ENCODE measurements around the gene RGMA.

RGMA gene

DNA sequence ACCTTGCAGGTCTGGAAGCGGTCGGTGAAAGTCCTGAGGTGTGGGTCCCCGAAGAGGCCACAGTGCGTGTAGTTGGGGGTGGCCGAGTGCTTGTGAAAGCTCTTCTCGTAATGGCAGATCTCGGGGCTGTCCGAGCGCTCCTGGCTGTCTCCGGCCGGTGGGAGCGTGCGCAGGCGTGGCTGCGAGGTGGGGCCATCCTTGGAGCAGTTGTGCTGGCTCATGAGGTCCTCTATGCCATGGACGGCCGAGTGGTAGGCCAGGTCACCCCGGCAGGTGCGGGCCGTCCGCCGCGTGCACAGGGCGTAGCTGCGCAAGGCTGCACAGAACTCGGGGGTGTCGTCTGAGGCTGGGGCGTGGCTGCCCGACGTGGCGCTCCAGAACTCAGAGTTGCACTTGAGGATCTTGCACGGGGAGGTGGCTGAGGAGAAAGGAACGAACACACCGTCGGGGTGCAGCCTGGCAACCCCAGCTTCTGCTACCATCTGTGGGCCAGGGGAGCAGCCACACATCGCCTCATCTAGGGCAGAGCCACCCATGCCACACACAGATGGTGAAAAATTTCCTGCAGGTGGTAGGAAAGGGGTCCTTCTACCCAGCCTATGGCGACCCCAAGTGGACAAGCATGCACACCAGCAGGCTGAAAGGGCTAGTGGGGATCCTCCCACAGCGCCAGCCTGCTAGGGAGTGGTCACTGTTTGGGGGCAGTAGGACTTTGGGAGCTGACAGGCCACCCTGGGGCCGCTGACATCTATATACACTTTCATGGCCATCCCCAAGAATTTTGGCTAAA, 36.7 kb downstream of the RGMA start:
- Histone ChIP-seq H3K27ac (no peak overlapping the region), H3K4me3 (no peak overlapping the region)

DNA sequence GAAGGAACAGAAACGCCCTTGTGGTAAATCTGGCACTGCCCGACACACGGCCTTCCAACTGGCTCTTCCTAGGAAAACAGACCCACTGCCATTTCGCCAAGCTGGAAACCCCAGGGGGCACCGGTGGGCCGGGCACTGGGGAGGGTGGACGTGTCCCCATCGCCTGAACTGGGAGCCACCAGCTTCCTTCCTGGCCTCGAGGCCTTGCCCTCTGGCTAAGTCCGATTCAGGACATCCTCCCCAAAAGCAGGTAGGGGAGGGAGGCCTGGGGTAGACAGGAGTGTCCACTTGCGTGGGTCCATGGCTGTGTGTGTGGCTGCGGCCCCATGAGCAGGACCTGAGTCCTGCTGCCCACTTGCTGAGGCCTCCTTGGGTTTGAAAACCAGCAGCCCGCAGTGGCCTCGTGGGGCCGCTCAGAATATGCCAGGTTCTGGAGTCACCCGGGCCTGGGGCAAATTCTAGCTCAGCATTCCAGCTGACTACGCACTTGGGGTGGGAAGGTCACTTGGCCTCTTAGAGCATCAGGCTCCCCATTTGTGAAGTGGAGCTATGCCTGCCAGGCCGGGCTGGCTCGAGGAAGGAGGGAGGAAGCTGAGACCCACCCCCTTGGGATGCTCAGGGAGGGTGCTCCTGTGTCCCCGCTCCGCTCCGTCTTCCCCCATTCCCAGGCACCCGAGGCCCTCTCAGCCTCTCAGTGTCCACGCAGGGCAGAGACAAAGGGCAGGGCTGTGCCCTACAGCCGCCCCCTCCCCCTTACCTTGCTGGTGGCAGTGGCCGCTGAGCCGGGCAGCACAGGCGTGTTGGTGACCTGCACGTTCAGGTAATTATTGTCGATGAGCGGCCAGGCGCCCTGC, 37.5 kb downstream of the RGMA start:
- Histone ChIP-seq H3K4me3 (no peak overlapping the region), H3K27ac (peak overlapping the region in 3 of 21 experiments; percentile 9 to 67 (median 32))

GRCh38 chr15:93050648-93051047, 38.4 kb downstream of the RGMA start:
- no peak overlapping the region for H3K4me3 ChIP-seq
- H3K27ac ChIP-seq: peak overlapping the region in 2 of 21 experiments; percentile 3 to 67

- Histone ChIP-seq H3K27ac (peak overlapping the region in 2 of 21 experiments; percentile 26 to 67), H3K4me3 (no peak overlapping the region)
Observed at GRCh38 chr15:93049914-93050578, 39.0 kb downstream of the RGMA start.

- Histone ChIP-seq H3K4me3 (no peak overlapping the region), H3K27ac (peak overlapping the region in 3 of 21 experiments; percentile 26 to 67 (median 62))
Observed at GRCh38 chr15:93049233-93049632, 39.8 kb downstream of the RGMA start.

DNA sequence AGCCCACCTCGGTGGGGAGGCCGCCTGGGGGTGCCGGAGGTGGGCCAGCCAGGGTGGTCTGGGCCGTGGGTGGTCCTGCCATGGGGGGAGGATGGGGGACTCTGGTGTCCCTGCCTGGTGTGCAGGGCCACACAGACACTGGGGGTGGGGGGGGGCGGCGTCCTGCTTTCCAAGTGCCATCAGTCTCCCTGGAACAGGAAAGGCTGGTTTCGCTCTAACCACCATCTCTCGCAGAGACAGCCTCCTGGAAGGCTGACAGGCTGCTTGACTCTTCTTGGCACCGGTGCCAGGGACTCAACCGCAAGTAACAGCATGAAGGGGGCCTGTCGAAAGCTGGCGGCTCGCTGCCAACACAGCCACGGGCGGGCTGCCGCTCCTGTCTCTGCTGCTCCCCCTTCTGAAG, 40.3 kb downstream of the RGMA start:
- no peak overlapping the region for H3K4me3 ChIP-seq
- peak overlapping the region in 3 of 21 experiments; percentile 26 to 67 (median 62) for H3K27ac ChIP-seq

- no peak overlapping the region for H3K4me3 ChIP-seq
- peak overlapping the region in 2 of 21 experiments; percentile 26 to 50 for H3K27ac ChIP-seq
Observed at GRCh38 chr15:93048426-93048721, 40.6 kb downstream of the RGMA start.

GRCh38 chr15:93047621-93048425, 41.2 kb downstream of the RGMA start:
- H3K27ac ChIP-seq: peak overlapping the region in 4 of 21 experiments; percentile 26 to 50 (median 41)

DNA sequence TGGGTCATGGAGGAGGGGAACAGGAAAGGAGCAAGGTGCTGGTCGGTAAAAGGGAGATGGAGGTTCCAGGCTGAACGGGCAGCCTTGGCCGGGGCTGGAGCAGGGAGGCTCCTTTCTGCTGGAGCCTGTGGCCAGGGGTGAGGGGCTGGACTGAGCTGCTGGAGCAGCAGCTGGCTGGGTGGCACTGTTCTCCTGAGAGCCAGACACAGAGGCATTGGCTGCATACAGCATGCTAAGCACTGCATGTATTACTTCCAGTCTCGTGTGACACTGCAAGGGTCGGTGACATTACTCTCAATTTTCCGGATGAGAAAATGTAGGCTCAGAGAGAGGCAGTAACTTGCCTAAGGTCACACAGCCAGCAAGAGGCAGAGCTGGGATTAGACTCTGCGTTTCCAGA, 42.3 kb downstream of the RGMA start:
- H3K4me3 ChIP-seq: no peak overlapping the region
- H3K27ac ChIP-seq: peak overlapping the region in 1 of 21 experiments; percentile 50

More at GRCh38 chr15:93047621-93048425, 41.2 kb downstream of the RGMA start:
- H3K4me3 ChIP-seq: no peak overlapping the region

DNA sequence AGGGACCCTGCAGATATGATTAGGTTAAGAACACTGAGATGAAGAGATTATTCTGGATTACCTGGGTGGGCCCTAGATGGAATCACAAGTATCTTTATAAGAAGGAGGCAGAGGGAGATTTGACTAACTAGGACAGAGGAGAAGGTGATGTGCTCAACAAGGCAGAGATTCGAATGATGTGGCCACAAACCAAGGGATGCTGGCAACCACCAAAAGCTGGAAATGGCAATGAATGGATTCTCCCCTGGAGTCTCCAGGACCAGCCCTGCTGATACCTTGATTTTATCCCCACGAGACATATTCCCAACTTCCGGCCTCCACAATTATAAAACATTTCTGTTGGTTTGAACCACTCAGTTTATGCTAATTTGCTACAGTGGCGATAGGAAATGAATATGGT, 42.9 kb downstream of the RGMA start:
- Histone ChIP-seq H3K4me3 (no peak overlapping the region), H3K27ac (no peak overlapping the region)

- Histone ChIP-seq H3K27ac (peak overlapping the region in 2 of 21 experiments; percentile 31 to 37), H3K4me3 (no peak overlapping the region)
Observed at GRCh38 chr15:93045191-93045785, 43.7 kb downstream of the RGMA start.

DNA sequence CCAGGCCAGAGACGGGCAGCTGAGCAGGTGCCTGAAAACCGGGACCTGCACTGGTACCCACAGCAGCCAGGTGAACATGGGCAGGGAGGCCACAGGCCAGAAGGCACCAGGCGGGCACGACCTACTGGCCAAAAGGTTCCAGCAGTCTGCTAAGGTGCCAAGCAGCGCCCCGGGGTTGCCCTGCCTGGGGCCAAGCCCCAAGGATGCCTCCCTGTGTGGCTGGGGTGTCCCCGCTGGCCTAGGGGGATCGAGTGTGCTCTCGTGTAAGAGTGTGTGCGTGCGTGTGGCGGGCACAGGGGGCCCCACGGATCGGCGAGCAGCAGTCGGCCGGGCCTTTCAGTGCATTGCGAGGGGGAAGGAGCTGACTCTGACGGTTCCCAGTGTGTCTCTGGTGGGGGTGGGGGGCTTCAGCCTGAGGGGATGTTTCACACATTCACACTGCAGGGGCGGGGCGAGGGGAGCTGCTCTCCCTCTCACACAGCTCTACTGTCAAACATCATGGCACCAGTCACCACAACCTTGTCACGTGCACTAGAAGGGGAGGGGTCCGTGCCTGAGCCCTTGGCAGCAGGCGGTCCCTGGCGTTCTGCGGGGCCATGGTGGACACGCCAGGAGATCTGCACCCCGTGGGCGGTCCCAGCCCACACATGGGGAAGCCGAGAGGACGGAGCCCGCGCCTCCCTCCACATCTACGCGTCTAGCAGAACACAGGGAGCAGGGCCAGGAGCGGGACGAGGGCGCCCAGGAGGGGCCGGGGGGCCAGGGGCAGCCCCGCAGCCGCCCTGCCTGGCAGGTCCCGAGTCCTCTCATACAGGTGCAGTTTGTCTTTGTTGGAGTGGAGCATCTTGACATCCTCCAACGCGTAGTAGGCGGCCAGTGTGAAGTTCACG, 44.5 kb downstream of the RGMA start:
- peak overlapping the region in 2 of 21 experiments; percentile 31 to 72 for H3K27ac ChIP-seq
- H3K4me3 ChIP-seq: no peak overlapping the region

DNA sequence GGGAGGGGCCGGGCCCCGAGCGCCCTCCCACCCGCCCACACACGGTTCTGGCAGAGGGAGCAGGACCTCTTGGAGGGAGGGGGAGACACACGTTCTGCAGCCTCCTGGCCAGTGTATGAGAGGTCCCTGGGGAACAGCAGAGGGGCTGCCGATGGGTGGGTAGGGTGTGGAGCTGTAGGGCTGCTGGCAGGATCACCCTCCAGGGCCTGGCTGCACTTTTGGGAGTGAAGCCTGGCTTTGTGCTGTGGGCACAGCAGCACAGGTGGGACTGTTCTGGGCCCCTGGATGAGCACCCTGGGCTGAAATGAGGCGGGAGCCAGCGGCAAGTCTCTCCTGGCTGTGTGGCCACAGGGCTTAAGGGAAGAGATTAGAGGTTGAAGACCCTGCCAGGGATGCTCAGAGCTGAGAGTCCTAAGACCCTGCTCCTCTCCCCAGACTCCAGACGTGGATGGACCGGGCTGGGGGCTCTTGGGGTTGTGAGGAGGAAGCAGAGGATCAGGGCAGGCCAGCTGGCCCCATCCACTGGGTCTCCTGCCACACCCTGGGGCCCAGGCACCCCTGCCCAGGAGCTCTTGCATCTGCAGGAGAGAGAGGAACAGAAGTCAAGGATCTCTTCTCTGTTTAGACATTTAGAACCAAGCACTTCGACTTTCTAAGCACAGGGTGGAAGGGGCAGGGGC, 45.2 kb downstream of the RGMA start:
- H3K27ac ChIP-seq: peak overlapping the region in 1 of 21 experiments; percentile 72
- no peak overlapping the region for H3K4me3 ChIP-seq

DNA sequence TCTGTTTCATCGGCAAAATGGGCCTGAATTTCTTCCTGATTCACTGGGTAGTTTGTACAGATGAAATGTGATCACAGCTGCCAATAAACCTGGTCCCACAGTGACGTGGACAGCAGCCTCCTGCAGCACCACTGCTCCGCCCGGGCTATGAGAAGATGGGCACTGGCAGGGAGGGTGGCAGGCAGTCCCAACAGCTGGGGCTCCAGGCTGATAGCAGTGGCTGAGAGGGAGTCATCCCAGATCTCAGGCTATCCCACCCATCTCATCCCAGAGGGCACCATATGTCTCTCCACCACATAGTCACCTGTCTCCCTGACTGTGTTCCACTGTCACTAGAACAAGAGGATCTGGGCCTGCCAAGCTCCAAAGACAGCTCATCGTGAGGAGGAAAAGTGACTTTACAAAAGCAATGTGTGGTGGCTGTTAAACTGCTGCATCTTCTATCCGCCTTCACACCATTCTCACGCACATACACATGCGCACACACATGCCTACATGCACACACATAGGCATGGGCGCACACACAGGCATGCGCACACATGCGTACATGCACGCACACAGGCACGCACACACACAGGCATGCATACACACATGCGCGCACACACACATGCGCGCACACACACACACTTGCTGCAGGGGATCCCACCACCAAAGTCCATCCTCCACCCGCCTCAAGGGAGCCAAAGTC, 46.2 kb downstream of the RGMA start:
- H3K4me3 ChIP-seq: no peak overlapping the region
- H3K27ac ChIP-seq: peak overlapping the region in 1 of 21 experiments; percentile 17

DNA sequence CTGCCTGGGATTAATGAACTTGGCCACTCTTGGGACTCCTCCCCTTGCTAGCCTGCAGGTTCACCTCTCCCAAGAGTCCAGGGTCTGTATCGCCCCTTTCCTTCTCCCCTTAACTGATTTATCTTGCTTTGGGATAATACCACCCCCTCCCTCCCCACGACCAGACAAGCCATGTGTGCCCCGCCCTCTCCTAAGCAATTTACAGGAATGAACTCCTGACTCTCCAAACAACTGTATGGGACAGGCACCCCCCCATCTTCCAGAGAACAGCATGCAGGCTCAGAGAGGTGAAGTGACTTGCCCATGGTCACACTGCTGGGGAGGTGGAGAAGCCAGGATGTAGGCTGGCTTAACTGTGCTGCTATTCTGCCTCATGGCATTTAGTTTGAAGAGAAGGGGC, 46.8 kb downstream of the RGMA start:
- Histone ChIP-seq H3K27ac (peak overlapping the region in 1 of 21 experiments; percentile 40), H3K4me3 (no peak overlapping the region)

- Histone ChIP-seq H3K27ac (peak overlapping the region in 1 of 21 experiments; percentile 40), H3K4me3 (no peak overlapping the region)
Observed at GRCh38 chr15:93041159-93041547, 47.9 kb downstream of the RGMA start.

Measured in skin epidermis (tissue), 12 donors.